K562 (cell line): ENCODE data around the gene PDLIM5. TPM values are rescaled to one million over a fixed set of nuclear protein-coding genes. Genes with fewer than 3 reads are reported as not detected.

Experiments
- BCOR ChIP-seq: fragments of 450-650 bp; IDR thresholded peaks from 2 replicates; pipeline ENCODE4 v1.6.1; 2016
- FOXA3 ChIP-seq, 2 experiments: fragments of 450-650 bp in 1 of 2; sonication (generic) in 1 of 2; formaldehyde crosslinking; IDR thresholded peaks in 1 of 2; conservative IDR thresholded peaks in 1 of 2; 2 replicates each; pipeline versions ENCODE4 v1.4.0 to v1.8.0; 2020 to 2022; ENCODE audit warnings: mild to moderate bottlenecking in 2 of 2, missing genetic modification reagents in 1 of 2
- GABPB2 ChIP-seq: fragments of 250-450 bp; sonication (Bioruptor Pico); conservative IDR thresholded peaks from 2 replicates; pipeline ENCODE4 v1.5.1; 2021; ENCODE audit warnings: mild to moderate bottlenecking
- MAFF ChIP-seq: IDR thresholded peaks from 2 replicates; pipeline ENCODE4 v1.6.1; 2012; ENCODE audit warnings: low read length, improper control_type of control experiment
- MAFG ChIP-seq: fragments of 450-650 bp; conservative IDR thresholded peaks from 2 replicates; pipeline ENCODE4 v1.6.1; 2016; ENCODE audit warnings: missing genetic modification characterization, missing compliant biosample characterization
- POU5F1 ChIP-seq: fragments of 150-350 bp; IDR thresholded peaks from 2 replicates; pipeline ENCODE4 v1.6.1; 2014; ENCODE audit warnings: borderline replicate concordance, low read length, low read depth, mild to moderate bottlenecking; ENCODE audit not compliant: partially characterized antibody
- SLC30A9 ChIP-seq: fragments of 250-450 bp; sonication (Bioruptor Pico); IDR thresholded peaks from 2 replicates; pipeline ENCODE4 v1.8.0; 2022; ENCODE audit warnings: mild to moderate bottlenecking, moderate library complexity
- polyA plus RNA-seq, 8 experiments: library from polyadenylated mRNA; depleted of rRNA in 4 of 8; stranded (reverse) in 5 of 8; unstranded in 3 of 8; fragments of >200 nt; fragmentation: Nextera tagmentation in 2 of 8; fragmentation: Illumina TruSeq in 1 of 8; extraction: Ambion mirVana in 2 of 8; extraction: Trizol in 1 of 8; gene quantifications; 2 replicates each; pipeline versions ENCODE4 v1.2.1 to v1.2.3, GENCODE V29; 2011 to 2014; ENCODE audit warnings: inconsistent platforms in 1 of 8, missing spikeins in 1 of 8
- total RNA-seq, 7 experiments: library from RNA; depleted of rRNA in 6 of 7; stranded (reverse); fragments of >200 nt in 6 of 7; fragmentation: Illumina TruSeq in 2 of 7; extraction: Trizol in 2 of 7; gene quantifications; 2 replicates each; pipeline versions ENCODE4 v1.2.1 to v1.2.3, GENCODE V29; 2011 to 2021; ENCODE audit warnings: low replicate concordance in 1 of 7
- TF ChIP-seq, protein P1 (sequence below): sonication (generic); formaldehyde crosslinking; IDR thresholded peaks from 2 replicates; pipeline ENCODE4 v1.8.0; 2022; ENCODE audit warnings: mild to moderate bottlenecking, missing genetic modification reagents
- TF ChIP-seq, protein P2 (sequence below): fragments of 450-650 bp; IDR thresholded peaks from 2 replicates; pipeline ENCODE4 v1.6.1; 2018; ENCODE audit warnings: mild to moderate bottlenecking, low read depth; ENCODE audit not compliant: partially characterized antibody

PDLIM5 gene
- total and polyA plus RNA-seq, 9 of the 15 experiments (the other 6 are each of a cell fraction or from before 2014, with no cell fraction given) = 36.9 to 127 (median 62.5) TPM

DNA sequence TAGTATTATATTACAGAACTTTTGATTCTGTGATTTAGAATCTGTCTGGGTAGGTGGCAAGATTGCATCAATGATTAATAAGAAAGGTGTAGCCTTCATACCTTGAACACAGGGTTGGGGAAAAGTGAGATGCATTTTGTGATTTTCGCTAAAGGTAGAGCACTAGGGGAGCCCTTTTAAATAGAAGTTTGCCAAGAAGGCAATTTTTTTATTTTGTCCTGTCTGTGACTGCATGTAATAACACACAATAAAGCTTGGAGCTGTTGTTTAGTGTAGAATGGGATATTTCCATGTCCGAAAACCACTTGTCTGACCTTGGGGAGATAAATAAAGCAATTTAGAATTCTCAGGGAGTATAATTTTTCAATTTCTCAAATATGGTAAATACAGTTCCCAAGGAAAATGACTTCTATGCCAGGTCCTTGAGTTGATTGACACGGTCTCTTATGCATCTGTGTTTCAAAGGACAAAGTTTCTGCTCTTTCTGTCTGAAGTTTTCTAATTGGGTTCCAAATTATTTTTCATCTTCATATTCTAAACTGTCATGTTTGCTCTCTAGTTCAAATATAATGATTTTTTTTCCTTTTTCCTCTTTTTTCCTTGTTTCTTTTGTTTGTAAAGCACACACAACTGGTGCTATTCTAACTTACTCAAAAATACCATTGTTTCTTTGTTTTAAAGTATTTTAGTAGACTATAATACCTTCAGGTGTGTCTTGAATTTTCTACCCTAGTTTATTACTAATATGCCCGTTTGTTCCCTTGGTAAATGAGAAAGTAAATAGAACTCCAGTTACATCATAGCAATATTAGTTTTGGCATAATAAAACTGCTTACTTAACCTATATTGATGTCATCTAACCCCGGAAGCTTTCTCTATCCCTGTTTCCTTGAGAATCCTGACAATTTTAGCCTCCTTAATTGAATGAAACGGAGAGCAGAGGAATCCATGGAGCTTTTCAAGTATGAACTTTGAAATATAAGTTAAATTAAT is 218.2 kb downstream of the PDLIM5 start (continued):
- TF ChIP-seq, protein P1, sequence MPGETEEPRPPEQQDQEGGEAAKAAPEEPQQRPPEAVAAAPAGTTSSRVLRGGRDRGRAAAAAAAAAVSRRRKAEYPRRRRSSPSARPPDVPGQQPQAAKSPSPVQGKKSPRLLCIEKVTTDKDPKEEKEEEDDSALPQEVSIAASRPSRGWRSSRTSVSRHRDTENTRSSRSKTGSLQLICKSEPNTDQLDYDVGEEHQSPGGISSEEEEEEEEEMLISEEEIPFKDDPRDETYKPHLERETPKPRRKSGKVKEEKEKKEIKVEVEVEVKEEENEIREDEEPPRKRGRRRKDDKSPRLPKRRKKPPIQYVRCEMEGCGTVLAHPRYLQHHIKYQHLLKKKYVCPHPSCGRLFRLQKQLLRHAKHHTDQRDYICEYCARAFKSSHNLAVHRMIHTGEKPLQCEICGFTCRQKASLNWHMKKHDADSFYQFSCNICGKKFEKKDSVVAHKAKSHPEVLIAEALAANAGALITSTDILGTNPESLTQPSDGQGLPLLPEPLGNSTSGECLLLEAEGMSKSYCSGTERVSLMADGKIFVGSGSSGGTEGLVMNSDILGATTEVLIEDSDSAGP (CRISPR knock-in tag) = no peak
- TF ChIP-seq FOXA3 (CRISPR knock-in tag; conservative IDR thresholded peaks at IDR 0.05 in 1 of 2, IDR thresholded peaks at IDR 0.05 in 1 of 2) (no peak), SLC30A9 (CRISPR knock-in tag) (no peak), POU5F1 (no peak), BCOR (no peak), MAFF (no peak), MAFG (tag) (no peak), GABPB2 (CRISPR knock-in tag) (no peak)
- TF ChIP-seq, protein P2, sequence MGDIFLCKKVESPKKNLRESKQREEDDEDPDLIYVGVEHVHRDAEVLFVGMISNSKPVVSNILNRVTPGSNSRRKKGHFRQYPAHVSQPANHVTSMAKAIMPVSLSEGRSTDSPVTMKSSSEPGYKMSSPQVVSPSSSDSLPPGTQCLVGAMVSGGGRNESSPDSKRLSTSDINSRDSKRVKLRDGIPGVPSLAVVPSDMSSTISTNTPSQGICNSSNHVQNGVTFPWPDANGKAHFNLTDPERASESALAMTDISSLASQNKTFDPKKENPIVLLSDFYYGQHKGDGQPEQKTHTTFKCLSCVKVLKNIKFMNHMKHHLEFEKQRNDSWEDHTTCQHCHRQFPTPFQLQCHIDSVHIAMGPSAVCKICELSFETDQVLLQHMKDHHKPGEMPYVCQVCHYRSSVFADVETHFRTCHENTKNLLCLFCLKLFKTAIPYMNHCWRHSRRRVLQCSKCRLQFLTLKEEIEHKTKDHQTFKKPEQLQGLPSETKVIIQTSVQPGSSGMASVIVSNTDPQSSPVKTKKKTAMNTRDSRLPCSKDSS = no peak
